GM19463 (cell line): Measurements from ENCODE around the gene CTSH.
"Not testable (repeated sequence)": the region's sequence is repeated elsewhere in the genome, so short reads cannot be mapped to it uniquely, and the experiment has no call there.

ENCODE experiments used
- ATAC-seq: cut with Tn5 transposase; IDR thresholded peaks from one replicate; pipeline ENCODE4 v1.9.1; 2021; ENCODE audit warnings: mild to moderate bottlenecking, moderate library complexity; ENCODE audit not compliant: unreplicated experiment

CTSH gene

GRCh38 chr15:78898540-78898939 lies 46.3 kb downstream of the CTSH start:
- no peak for ATAC-seq

GRCh38 chr15:78895471-78895870 lies 49.4 kb downstream of the CTSH start:
- ATAC-seq = no peak

DNA sequence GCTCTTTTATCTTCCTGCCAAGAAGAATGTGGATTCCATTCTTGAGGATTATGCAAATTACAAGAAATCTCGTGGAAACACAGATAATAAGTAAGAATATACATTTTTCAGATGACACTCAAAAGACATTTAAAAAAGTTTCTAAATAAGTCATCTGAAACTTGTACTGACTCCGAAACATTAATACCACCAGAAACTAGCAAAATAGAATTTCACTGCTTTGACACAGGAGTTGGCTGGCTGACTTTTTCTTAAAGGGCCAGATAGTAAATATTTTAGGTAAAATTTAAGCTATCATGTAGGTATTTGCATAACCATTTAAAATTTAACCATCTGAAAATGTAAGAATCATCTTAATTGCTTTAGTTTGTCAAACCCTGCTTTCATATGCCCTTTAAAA lies 51.3 kb downstream of the CTSH start:
- no peak for ATAC-seq

GRCh38 chr15:78889000-78889399 lies 55.8 kb downstream of the CTSH start:
- ATAC-seq = no peak

DNA sequence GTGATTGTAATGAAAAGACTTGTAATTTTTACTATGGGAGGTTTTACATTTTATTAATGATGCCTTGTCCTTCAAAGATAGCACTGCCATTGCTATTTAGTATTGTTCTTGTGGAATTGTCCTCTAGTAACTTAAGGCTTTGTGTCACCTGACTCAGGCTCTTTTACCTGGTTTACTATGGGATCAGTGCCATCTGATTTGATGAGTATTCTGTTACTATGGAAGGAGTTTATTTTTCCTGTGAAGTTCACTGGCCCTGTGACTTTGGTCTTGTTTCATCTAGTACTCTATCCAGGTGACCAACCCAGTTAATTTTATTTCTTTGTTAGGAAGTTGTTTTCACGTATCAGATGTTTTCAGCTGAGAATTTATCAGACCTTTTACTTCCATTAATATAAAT lies 63.2 kb downstream of the CTSH start:
- ATAC-seq = no peak

DNA sequence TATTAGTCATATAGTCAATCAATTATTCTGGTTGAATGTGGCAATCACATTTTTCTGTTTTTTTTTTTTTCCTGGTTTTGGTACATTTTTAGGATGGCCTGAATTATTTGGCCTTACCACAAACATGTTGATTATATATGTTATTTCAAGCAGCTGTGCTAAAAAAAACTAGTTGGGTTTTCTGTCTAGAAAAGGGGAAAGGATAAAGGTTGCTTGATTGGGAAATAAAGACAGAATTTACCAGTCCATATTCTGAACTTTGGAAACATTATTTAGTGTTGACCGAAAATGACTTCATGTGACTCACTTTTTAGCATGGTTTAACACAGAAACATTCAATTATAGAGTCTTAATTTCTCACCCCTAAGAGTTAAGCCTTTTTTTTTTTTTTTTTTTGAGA lies 64.0 kb downstream of the CTSH start:
- ATAC-seq = no peak

DNA sequence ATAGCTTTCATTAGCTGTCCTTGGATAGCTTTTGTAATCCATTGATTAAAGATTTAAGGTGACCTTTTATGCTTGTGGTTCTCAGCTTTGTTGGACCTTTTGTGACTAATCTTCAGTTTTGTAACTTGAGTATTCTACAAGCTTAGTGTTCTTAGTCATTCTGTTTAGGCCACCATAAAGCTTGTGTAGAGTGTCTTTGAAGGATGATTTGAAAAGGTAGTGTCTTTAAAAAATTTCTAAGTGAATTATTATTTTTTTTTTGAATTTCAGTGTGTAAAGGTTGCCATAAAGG lies 64.7 kb downstream of the CTSH start:
- ATAC-seq = no peak

- no peak for ATAC-seq
Measured at GRCh38 chr15:78879517-78880241, 65.2 kb downstream of the CTSH start.

GRCh38 chr15:78878356-78878755 lies 66.5 kb downstream of the CTSH start:
- no peak for ATAC-seq

- ATAC-seq = not testable (repeated sequence)
Measured at GRCh38 chr15:78876954-78877353, 67.9 kb downstream of the CTSH start.

DNA sequence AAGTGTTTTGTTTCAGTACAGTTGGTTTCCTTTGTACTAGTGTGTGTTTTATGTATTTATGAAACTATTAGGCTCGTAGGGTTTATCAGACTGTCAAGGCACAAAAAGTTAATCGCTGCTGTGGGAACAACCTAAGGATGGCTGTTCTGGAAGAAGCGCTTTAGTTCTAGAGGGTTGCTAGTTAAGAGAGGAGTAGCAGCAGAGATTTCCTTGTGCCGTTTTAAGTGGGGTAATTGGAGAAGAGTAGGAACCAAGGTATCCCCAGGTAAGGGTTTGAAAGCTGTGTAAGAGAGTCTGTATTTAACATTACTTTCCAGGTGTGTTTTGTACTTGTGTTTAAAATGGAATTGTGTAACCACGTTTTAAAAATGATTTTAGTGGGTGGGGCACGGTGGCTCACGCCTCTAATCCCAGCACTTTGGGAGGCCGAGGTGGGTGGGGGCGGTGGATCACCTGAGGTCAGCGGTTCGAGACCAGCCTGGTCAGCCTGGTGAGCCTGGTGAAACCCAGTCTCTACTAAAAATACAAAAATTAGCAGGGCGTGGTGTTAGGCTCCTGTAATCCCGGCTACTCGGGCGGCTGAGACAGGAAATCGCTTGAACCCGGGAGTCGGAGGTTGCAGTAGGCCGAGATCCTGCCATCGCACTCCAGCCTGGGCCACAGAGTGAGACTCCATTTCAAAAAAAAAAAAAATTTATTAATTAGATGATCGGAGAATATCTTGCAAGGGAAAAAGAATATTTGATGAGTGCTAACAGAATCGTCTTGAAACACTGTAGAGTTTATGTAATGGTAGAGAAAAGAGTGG lies 69.5 kb downstream of the CTSH start:
- no peak for ATAC-seq

DNA sequence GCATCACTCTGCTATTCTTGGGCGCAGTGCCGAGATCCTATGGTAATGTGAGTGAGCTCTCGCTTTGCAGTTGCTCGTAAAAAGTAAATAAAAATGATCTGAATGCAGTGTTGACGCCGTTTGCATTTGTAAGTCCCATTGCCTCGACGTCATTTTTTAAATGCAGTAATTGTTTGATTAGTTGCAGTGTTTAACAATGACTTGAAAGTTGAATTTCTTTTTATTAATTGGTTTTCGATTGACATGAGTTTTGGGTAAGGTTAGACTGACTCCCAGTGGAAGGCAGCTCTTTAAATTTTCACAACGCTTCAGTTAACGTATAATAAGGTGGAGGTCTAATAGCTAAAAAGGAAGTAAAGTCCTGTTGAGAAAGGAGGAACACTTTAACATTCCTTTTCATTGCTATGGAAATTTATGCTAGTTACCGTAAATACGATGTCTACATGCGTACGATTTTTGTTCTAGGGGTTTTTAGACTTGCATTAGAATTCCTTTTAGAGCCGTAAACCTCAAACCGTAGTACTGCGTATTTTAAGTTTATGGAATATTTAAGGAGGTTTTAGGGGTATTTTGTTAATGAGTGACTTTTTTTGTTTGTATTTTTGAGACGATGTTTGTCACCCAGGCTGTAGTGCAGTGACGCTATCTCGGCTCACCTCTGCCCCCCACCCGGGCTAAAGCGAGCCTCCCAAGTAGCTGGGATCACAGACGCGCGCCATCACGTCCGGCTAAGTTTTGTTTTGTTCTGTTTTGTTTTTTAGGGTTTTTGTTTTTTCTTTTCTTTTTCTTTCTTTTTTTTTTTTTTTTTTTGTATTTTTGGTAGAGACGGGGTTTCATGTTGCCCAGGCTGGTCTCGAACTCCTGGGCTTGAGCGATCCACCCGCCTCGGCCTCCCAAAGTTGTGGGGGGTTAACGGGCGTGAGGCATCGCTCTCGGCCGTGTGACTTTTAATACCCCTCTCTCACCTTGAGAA lies 70.8 kb downstream of the CTSH start:
- ATAC-seq = no peak

DNA sequence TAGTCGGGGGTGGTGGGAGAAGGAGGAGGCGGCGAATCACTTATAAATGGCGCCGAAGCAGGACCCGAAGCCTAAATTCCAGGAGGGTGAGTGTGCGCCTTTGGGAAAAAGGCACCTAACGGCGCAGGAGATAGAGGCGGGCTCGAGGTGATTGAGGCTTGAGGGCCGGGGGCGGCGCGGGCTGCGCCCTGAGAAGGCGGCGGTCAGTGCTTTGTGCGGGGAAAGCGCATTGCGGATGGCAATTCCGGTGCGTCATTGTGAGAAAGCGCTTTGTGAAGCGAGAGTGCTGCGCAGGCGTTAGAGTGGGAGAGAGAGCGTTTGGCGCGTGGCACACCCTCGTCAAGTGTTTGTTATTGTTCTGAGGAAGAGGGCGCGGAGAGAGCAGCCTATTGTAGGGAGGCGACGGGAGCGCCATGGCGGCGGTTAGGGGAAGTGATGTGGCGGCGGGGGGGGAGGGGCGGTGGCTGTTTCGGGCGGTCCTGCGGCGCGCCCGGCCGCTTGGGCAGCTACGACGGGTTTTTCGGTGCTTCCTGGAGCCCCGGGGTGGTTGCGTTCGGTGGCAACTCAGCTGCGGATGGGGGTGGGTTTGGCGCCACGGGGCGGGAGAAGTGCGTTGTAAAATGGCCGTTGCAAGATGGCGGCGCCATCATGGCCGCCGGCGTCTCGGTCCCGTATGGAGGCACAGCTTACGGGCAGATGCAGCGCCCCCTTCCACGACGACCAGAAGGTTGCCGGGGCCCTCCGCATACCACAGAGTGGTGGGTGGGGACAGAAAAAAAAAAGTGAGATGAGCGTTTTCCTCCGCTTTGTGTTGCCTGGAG lies 71.7 kb downstream of the CTSH start:
- peak; percentile 62 for ATAC-seq

GRCh38 chr15:78872155-78872971 lies 72.5 kb downstream of the CTSH start, which contains the start of gene MORF4L1:
TSS of gene MORF4L1 (plus strand) at chr15:78872890. CDS start at chr15:78873018, 128 bp downstream.
- peak; percentile 85 for ATAC-seq

- ATAC-seq = not testable (repeated sequence)
Measured at GRCh38 chr15:78871483-78872127, 73.2 kb downstream of the CTSH start.
